ENCODE data around the gene EXOC4. TPM values are rescaled to one million over a fixed set of nuclear protein-coding genes. Genes with fewer than 3 reads are reported as not detected.

The EXOC4 gene
- total RNA-seq, 1 experiment from 2014 or later = 71.0 TPM

DNA sequence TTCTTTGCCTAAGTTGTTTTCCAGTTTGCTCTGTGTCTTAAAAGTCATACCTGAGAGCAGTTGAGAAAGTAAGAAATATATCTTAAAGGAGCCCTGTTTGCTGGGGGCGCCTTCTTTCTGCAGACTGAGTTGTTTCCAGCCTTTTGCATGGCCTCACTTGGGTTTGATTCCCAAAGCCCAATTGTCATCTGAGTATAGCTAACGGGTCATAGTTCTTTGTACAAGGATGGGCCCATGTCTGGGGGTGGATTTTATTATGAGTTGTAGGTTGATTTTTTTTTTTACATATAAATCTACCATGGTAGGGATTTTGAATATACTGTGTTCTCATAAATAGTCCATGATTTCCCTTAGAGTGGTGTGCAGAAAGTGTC lies 555.6 kb downstream of the EXOC4 start:
- intact Hi-C loops (cut with micrococcal nuclease; ENCODE audit: unreplicated experiment) (no loop called here), in situ Hi-C loops (cut with HindIII; ENCODE audit: low pct_unique_long_range_greater_than_20kb, low sequenced_read_pairs) (no loop called here)
- ATAC-seq = no peak
- Histone ChIP-seq H3K36me3 (ENCODE audit: control insufficient read depth, insufficient read depth, low read length) (no peaks in the 10 kb centered on the region), H3K4me1 (ENCODE audit: control insufficient read depth, insufficient read depth, low read length) (no peaks in the 10 kb centered on the region), H3K4me3 (ENCODE audit: low read depth in 2 of 2, low read length in 2 of 2) (no peak overlapping the region), H3K9me3 (ENCODE audit: control insufficient read depth, insufficient read depth, low read depth, low read length) (no peaks in the 10 kb centered on the region), H3K27ac (ENCODE audit: low read length) (no peak overlapping the region), H3K27me3 (ENCODE audit: control insufficient read depth, insufficient read depth, low read length) (no peaks in the 10 kb centered on the region)
- BruUV-seq (replicated peaks) = no TSS peak
- TF ChIP-seq, protein P1, sequence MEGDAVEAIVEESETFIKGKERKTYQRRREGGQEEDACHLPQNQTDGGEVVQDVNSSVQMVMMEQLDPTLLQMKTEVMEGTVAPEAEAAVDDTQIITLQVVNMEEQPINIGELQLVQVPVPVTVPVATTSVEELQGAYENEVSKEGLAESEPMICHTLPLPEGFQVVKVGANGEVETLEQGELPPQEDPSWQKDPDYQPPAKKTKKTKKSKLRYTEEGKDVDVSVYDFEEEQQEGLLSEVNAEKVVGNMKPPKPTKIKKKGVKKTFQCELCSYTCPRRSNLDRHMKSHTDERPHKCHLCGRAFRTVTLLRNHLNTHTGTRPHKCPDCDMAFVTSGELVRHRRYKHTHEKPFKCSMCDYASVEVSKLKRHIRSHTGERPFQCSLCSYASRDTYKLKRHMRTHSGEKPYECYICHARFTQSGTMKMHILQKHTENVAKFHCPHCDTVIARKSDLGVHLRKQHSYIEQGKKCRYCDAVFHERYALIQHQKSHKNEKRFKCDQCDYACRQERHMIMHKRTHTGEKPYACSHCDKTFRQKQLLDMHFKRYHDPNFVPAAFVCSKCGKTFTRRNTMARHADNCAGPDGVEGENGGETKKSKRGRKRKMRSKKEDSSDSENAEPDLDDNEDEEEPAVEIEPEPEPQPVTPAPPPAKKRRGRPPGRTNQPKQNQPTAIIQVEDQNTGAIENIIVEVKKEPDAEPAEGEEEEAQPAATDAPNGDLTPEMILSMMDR (IDR thresholded peaks at IDR 0.05) = no peak
- TF ChIP-seq POLR2AphosphoS5 (IDR thresholded peaks at IDR 0.05; ENCODE audit: low read depth, low read length) (no peak), TCF7L2 (IDR thresholded peaks at IDR 0.05; ENCODE audit: low read depth, low read length) (no peak), SIN3A (IDR thresholded peaks at IDR 0.05; ENCODE audit: borderline replicate concordance, insufficient read depth, low read depth, low read length) (no peak)
- TF ChIP-seq, protein P2, sequence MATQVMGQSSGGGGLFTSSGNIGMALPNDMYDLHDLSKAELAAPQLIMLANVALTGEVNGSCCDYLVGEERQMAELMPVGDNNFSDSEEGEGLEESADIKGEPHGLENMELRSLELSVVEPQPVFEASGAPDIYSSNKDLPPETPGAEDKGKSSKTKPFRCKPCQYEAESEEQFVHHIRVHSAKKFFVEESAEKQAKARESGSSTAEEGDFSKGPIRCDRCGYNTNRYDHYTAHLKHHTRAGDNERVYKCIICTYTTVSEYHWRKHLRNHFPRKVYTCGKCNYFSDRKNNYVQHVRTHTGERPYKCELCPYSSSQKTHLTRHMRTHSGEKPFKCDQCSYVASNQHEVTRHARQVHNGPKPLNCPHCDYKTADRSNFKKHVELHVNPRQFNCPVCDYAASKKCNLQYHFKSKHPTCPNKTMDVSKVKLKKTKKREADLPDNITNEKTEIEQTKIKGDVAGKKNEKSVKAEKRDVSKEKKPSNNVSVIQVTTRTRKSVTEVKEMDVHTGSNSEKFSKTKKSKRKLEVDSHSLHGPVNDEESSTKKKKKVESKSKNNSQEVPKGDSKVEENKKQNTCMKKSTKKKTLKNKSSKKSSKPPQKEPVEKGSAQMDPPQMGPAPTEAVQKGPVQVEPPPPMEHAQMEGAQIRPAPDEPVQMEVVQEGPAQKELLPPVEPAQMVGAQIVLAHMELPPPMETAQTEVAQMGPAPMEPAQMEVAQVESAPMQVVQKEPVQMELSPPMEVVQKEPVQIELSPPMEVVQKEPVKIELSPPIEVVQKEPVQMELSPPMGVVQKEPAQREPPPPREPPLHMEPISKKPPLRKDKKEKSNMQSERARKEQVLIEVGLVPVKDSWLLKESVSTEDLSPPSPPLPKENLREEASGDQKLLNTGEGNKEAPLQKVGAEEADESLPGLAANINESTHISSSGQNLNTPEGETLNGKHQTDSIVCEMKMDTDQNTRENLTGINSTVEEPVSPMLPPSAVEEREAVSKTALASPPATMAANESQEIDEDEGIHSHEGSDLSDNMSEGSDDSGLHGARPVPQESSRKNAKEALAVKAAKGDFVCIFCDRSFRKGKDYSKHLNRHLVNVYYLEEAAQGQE (IDR thresholded peaks at IDR 0.05; ENCODE audit: insufficient read depth in 1 of 2, low read depth in 2 of 2, low read length in 1 of 2) = no peak
- CTCF ChIA-PET = no interaction called here
- POLR2A ChIA-PET = no interaction called here
- no peak for DNase-seq (ENCODE audit: low read depth, low spot score)

GRCh38 chr7:133812877-133813276 lies 560.0 kb downstream of the EXOC4 start:
- TF ChIP-seq TCF7L2 (IDR thresholded peaks at IDR 0.05; ENCODE audit: low read depth, low read length) = no peak
- TF ChIP-seq SIN3A (IDR thresholded peaks at IDR 0.05; ENCODE audit: borderline replicate concordance, insufficient read depth, low read depth, low read length) = no peak
- TF ChIP-seq, protein P1 (IDR thresholded peaks at IDR 0.05) = no peak
- TF ChIP-seq, protein P2 (IDR thresholded peaks at IDR 0.05; ENCODE audit: insufficient read depth in 1 of 2, low read depth in 2 of 2, low read length in 1 of 2) = no peak
- TF ChIP-seq POLR2AphosphoS5 (IDR thresholded peaks at IDR 0.05; ENCODE audit: low read depth, low read length) = no peak
- in situ Hi-C loops (cut with HindIII; ENCODE audit: low pct_unique_long_range_greater_than_20kb, low sequenced_read_pairs) (no loop called here), intact Hi-C loops (cut with micrococcal nuclease; ENCODE audit: unreplicated experiment) (no loop called here)
- Histone ChIP-seq H3K27ac (ENCODE audit: low read length) (no peak overlapping the region), H3K4me1 (ENCODE audit: control insufficient read depth, insufficient read depth, low read length) (no peaks in the 10 kb centered on the region), H3K27me3 (ENCODE audit: control insufficient read depth, insufficient read depth, low read length) (no peaks in the 10 kb centered on the region), H3K36me3 (ENCODE audit: control insufficient read depth, insufficient read depth, low read length) (no peaks in the 10 kb centered on the region), H3K4me3 (ENCODE audit: low read depth in 2 of 2, low read length in 2 of 2) (no peak overlapping the region), H3K9me3 (ENCODE audit: control insufficient read depth, insufficient read depth, low read depth, low read length) (no peaks in the 10 kb centered on the region)
- ChIA-PET POLR2A (no interaction called here), CTCF (no interaction called here)
- no peak for ATAC-seq
- no TSS peak for BruUV-seq (replicated peaks)
- DNase-seq (ENCODE audit: low read depth, low spot score) = no peak

Data from Panc1 (cell line).